K562 (cell line): ENCODE results near the gene ETNK2. TPM values are rescaled to one million over a fixed set of nuclear protein-coding genes. Genes with fewer than 3 reads are reported as not detected.

Experiments
- CHAMP1 ChIP-seq: fragments of 450-650 bp; IDR thresholded peaks from 2 replicates; pipeline ENCODE4 v1.6.1; 2016; ENCODE audit warnings: mild to moderate bottlenecking
- HDAC6 ChIP-seq: IDR thresholded peaks from 2 replicates; pipeline ENCODE4 v1.6.1; 2012; ENCODE audit warnings: low read depth, mild to moderate bottlenecking, control low read depth, inconsistent platforms, low read length, moderate library complexity
- PRMT5 ChIP-seq: sonication (generic); formaldehyde crosslinking; IDR thresholded peaks from 2 replicates; pipeline ENCODE4 v1.5.0; 2020; ENCODE audit warnings: missing genetic modification reagents
- PRPF4 ChIP-seq: fragments of 200-400 bp; formaldehyde crosslinking; IDR thresholded peaks from one replicate; pipeline ENCODE4 v1.6.1; 2017; ENCODE audit warnings: low read length, low read depth, mild to moderate bottlenecking; ENCODE audit not compliant: insufficient read depth, poor library complexity, severe bottlenecking
- TCF3 ChIP-seq: sonication (generic); formaldehyde crosslinking; IDR thresholded peaks from 2 replicates; pipeline ENCODE4 v1.4.0; 2020; ENCODE audit warnings: mild to moderate bottlenecking, missing genetic modification reagents
- ZBTB34 ChIP-seq: fragments of 250-450 bp; sonication (Bioruptor Pico); IDR thresholded peaks from 2 replicates; pipeline ENCODE4 v1.8.0; 2021; ENCODE audit warnings: mild to moderate bottlenecking, moderate library complexity
- ZFPM2 ChIP-seq: fragments of 250-450 bp; sonication (Bioruptor Pico); IDR thresholded peaks from 2 replicates; pipeline ENCODE4 v1.5.1; 2022; ENCODE audit warnings: mild to moderate bottlenecking
- polyA plus RNA-seq, 8 experiments: library from polyadenylated mRNA; depleted of rRNA in 4 of 8; stranded (reverse) in 5 of 8; unstranded in 3 of 8; fragments of >200 nt; fragmentation: Nextera tagmentation in 2 of 8; fragmentation: Illumina TruSeq in 1 of 8; extraction: Ambion mirVana in 2 of 8; extraction: Trizol in 1 of 8; gene quantifications; 2 replicates each; pipeline versions ENCODE4 v1.2.1 to v1.2.3, GENCODE V29; 2011 to 2014; ENCODE audit warnings: inconsistent platforms in 1 of 8, missing spikeins in 1 of 8
- total RNA-seq, 7 experiments: library from RNA; depleted of rRNA in 6 of 7; stranded (reverse); fragments of >200 nt in 6 of 7; fragmentation: Illumina TruSeq in 2 of 7; extraction: Trizol in 2 of 7; gene quantifications; 2 replicates each; pipeline versions ENCODE4 v1.2.1 to v1.2.3, GENCODE V29; 2011 to 2021; ENCODE audit warnings: low replicate concordance in 1 of 7

Gene ETNK2
- total and polyA plus RNA-seq, 9 of the 15 experiments (the other 6 are each of a cell fraction or from before 2014, with no cell fraction given) = 0.03 to 0.38 (median 0.13) TPM; not detected in 4

DNA sequence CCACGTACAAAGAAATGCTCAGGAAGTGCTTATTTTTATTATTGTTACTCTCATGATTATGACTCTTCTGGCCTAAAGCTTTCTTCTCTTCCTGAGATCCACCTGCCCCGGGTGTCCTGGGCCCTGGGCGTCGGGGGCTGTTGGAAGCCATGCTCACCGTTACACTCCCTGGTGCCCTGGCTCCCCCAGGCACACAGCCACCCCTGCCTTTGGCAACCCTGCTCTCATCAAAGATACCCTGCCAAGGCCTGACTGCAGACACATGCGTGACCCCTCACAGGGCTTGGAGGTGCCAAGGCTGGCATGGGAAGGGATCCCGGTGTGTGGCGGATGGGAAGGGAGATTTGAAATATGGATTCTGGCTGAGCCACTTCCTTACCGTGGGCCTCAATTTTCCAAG is 47.7 kb upstream of the ETNK2 start (continued):
- TF ChIP-seq CHAMP1 = no peak
- TF ChIP-seq PRMT5 (CRISPR knock-in tag) = no peak
- no peak for TF ChIP-seq ZFPM2 (CRISPR knock-in tag)
- TF ChIP-seq PRPF4 = no peak
- no peak for TF ChIP-seq ZBTB34 (CRISPR knock-in tag)
- TF ChIP-seq HDAC6 = no peak
- TF ChIP-seq TCF3 (CRISPR knock-in tag) = no peak
- TF ChIP-seq, all 486 proteins: peak for 0
